ENCODE measurements around the gene TEFM. TPM values are rescaled to one million over a fixed set of nuclear protein-coding genes. Genes with fewer than 3 reads are reported as not detected.
"Not testable (repeated sequence)": the region's sequence is repeated elsewhere in the genome, so short reads cannot be mapped to it uniquely, and the experiment has no call there.

The TEFM gene
- total RNA-seq, 2 donors from 2014 or later = 15.1 to 15.8 TPM

GRCh38 chr17:30922235-30923030, 16.4 kb upstream of the TEFM start:
- DNase-seq (ENCODE audit: low spot score) = peak; percentile 83

GRCh38 chr17:30921544-30922196, 15.6 kb upstream of the TEFM start, which contains the start of gene ADAP2:
Gene ADAP2 (plus strand): TSS chr17:30921945. CDS start chr17:30922015, 70 bp downstream.
- intact Hi-C loops (cut with DNase I) = no loop called here

More at GRCh38 chr17:30922235-30923030, 16.4 kb upstream of the TEFM start:
- intact Hi-C loops (cut with DNase I) = no loop called here

GRCh38 chr17:30920683-30921543, 14.9 kb upstream of the TEFM start:
- no peak for DNase-seq (ENCODE audit: low spot score)

More at GRCh38 chr17:30921544-30922196, 15.6 kb upstream of the TEFM start, which contains the start of gene ADAP2:
- DNase-seq (ENCODE audit: low spot score) = peak; percentile 88

GRCh38 chr17:30920282-30920681, 14.2 kb upstream of the TEFM start:
- no peak for DNase-seq (ENCODE audit: low spot score)
- intact Hi-C loops (cut with DNase I) = no loop called here

More at GRCh38 chr17:30920683-30921543, 14.9 kb upstream of the TEFM start:
- intact Hi-C loops (cut with DNase I) = no loop called here

- intact Hi-C loops (cut with DNase I) = no loop called here
Measured at GRCh38 chr17:30917050-30917449, 11.0 kb upstream of the TEFM start.

GRCh38 chr17:30915833-30916611, 10.0 kb upstream of the TEFM start:
- no peak for DNase-seq (ENCODE audit: low spot score)
- intact Hi-C loops (cut with DNase I) = no loop called here

More at GRCh38 chr17:30917050-30917449, 11.0 kb upstream of the TEFM start:
- no peak for DNase-seq (ENCODE audit: low spot score)

- intact Hi-C loops (cut with DNase I) = no loop called here
- DNase-seq (ENCODE audit: low spot score) = no peak
Measured at GRCh38 chr17:30913955-30914354, 7.9 kb upstream of the TEFM start.

- DNase-seq (ENCODE audit: low spot score); intact Hi-C loops (cut with DNase I): not testable (repeated sequence)
Measured at GRCh38 chr17:30910151-30910550, 4.1 kb upstream of the TEFM start.

GRCh38 chr17:30908717-30909420, 2.8 kb upstream of the TEFM start:
- intact Hi-C loops (cut with DNase I) = loop anchor here in 1 of 2 donors (10.0 kb wide), 1 partner anchor 306 kb away; no protein-coding TSS in a partner anchor
- DNase-seq (ENCODE audit: low spot score) = no peak

GRCh38 chr17:30905742-30906100, 317 bp downstream of the TEFM start:
- DNase-seq (ENCODE audit: low spot score) = no peak
- intact Hi-C loops (cut with DNase I) = loop anchor here in 1 of 2 donors (10.0 kb wide), 1 partner anchor 309 kb away; no protein-coding TSS in a partner anchor

GRCh38 chr17:30897311-30897710, 8.7 kb downstream of the TEFM start:
- DNase-seq (ENCODE audit: low spot score) = no peak
- intact Hi-C loops (cut with DNase I) = no loop called here

- intact Hi-C loops (cut with DNase I) = no loop called here
- DNase-seq (ENCODE audit: low spot score) = no peak
Measured at GRCh38 chr17:30894236-30894635, 11.8 kb downstream of the TEFM start.

GRCh38 chr17:30886187-30886586, 19.9 kb downstream of the TEFM start:
- intact Hi-C loops (cut with DNase I) = no loop called here
- no peak for DNase-seq (ENCODE audit: low spot score)

- intact Hi-C loops (cut with DNase I) = no loop called here
- DNase-seq (ENCODE audit: low spot score) = no peak
Measured at GRCh38 chr17:30869005-30869404, 37.0 kb downstream of the TEFM start.

- no peak for DNase-seq (ENCODE audit: low spot score)
- intact Hi-C loops (cut with DNase I) = no loop called here
Measured at GRCh38 chr17:30864636-30865035, 41.4 kb downstream of the TEFM start.

GRCh38 chr17:30858556-30859250, 47.3 kb downstream of the TEFM start:
- intact Hi-C loops (cut with DNase I) = no loop called here
- DNase-seq (ENCODE audit: low spot score) = no peak

- intact Hi-C loops (cut with DNase I) = no loop called here
- DNase-seq (ENCODE audit: low spot score) = no peak
Measured at GRCh38 chr17:30854146-30854545, 51.9 kb downstream of the TEFM start.

Measured in posterior vena cava (tissue), 2 donors.